Effector memory CD4-positive, alpha-beta T cell (primary cell): ENCODE measurements around the gene CPT1A.

Source experiments
- DNase-seq, 3 donors: peaks; one replicate each; pipeline ENCODE4 v3.0.0-alpha.2; 2020
- H3K27ac ChIP-seq: 2 replicates; pipeline ENCODE4 v1.7.0; 2013; ENCODE audit warnings: mild to moderate bottlenecking, low read length, moderate library complexity; ENCODE audit not compliant: insufficient read depth, poor library complexity, severe bottlenecking
- H3K27me3 ChIP-seq: replicated peaks from 2 replicates; pipeline ENCODE4 v1.7.0; 2013; ENCODE audit warnings: mild to moderate bottlenecking, low read length; ENCODE audit not compliant: insufficient read depth, control insufficient read depth, poor library complexity, severe bottlenecking
- H3K36me3 ChIP-seq: 2 replicates; pipeline ENCODE4 v1.7.0; 2013; ENCODE audit warnings: mild to moderate bottlenecking, low read length, moderate library complexity; ENCODE audit not compliant: control insufficient read depth, insufficient read depth
- H3K4me1 ChIP-seq: 2 replicates; pipeline ENCODE4 v1.7.0; 2013; ENCODE audit warnings: low read length, mild to moderate bottlenecking; ENCODE audit not compliant: control insufficient read depth, insufficient read depth, poor library complexity, severe bottlenecking
- H3K4me3 ChIP-seq: 2 replicates; pipeline ENCODE4 v1.7.0; 2013; ENCODE audit warnings: low read length, low read depth, mild to moderate bottlenecking; ENCODE audit not compliant: insufficient read depth, poor library complexity, severe bottlenecking
- H3K9me3 ChIP-seq: 2 replicates; pipeline ENCODE4 v1.7.0; 2013; ENCODE audit warnings: mild to moderate bottlenecking, low read length, moderate library complexity; ENCODE audit not compliant: control insufficient read depth

The CPT1A gene

GRCh38 chr11:68843052-68843561, 1.4 kb upstream of the CPT1A start:
- peak in 2 of 3 donors; percentile 29 to 47 for DNase-seq
- H3K9me3 ChIP-seq = no peaks in the 10 kb centered on the region
- no peaks in the 10 kb centered on the region for H3K27me3 ChIP-seq
- peaks cover 30% of the 10 kb centered on the region for H3K4me1 ChIP-seq
- peak overlapping the region; percentile 70 for H3K4me3 ChIP-seq
- peak overlapping the region; percentile 44 for H3K27ac ChIP-seq
- H3K36me3 ChIP-seq = no peaks in the 10 kb centered on the region

GRCh38 chr11:68842427-68843051, 823 bp upstream of the CPT1A start:
- no peak for DNase-seq
- peak overlapping the region; percentile 44 for H3K27ac ChIP-seq
- H3K27me3 ChIP-seq = no peaks in the 10 kb centered on the region
- H3K4me1 ChIP-seq = peaks cover 36% of the 10 kb centered on the region
- H3K36me3 ChIP-seq = no peaks in the 10 kb centered on the region
- H3K4me3 ChIP-seq = peak overlapping the region; percentile 70
- no peaks in the 10 kb centered on the region for H3K9me3 ChIP-seq

GRCh38 chr11:68840661-68841653, 759 bp downstream of the CPT1A start:
- H3K4me3 ChIP-seq = peak overlapping the region; percentile 82
- H3K4me1 ChIP-seq = peaks cover 49% of the 10 kb centered on the region
- H3K36me3 ChIP-seq = no peaks in the 10 kb centered on the region
- peak overlapping the region; percentile 65 for H3K27ac ChIP-seq
- no peaks in the 10 kb centered on the region for H3K9me3 ChIP-seq
- no peaks in the 10 kb centered on the region for H3K27me3 ChIP-seq
- no peak for DNase-seq

- H3K4me3 ChIP-seq = peak overlapping the region; percentile 82
- no peak for DNase-seq
Measured at GRCh38 chr11:68839911-68840641, 1.6 kb downstream of the CPT1A start.

GRCh38 chr11:68839054-68839865, 2.5 kb downstream of the CPT1A start:
- peak; percentile 92 to 95 (median 94) for DNase-seq
- Histone ChIP-seq H3K36me3 (no peaks in the 10 kb centered on the region), H3K27ac (peak overlapping the region; percentile 65), H3K27me3 (no peaks in the 10 kb centered on the region), H3K4me3 (peak overlapping the region; percentile 82), H3K9me3 (no peaks in the 10 kb centered on the region), H3K4me1 (peaks cover 54% of the 10 kb centered on the region)

More at GRCh38 chr11:68839911-68840641, 1.6 kb downstream of the CPT1A start:
- Histone ChIP-seq H3K4me1 (peaks cover 54% of the 10 kb centered on the region), H3K27me3 (no peaks in the 10 kb centered on the region), H3K36me3 (no peaks in the 10 kb centered on the region), H3K9me3 (no peaks in the 10 kb centered on the region), H3K27ac (peak overlapping the region; percentile 65)

- H3K4me3 ChIP-seq = peak overlapping the region; percentile 82
- no peaks in the 10 kb centered on the region for H3K27me3 ChIP-seq
- H3K4me1 ChIP-seq = peaks cover 47% of the 10 kb centered on the region
- no peaks in the 10 kb centered on the region for H3K9me3 ChIP-seq
- DNase-seq = no peak
- peak overlapping the region; percentile 65 for H3K27ac ChIP-seq
- H3K36me3 ChIP-seq = no peaks in the 10 kb centered on the region
Measured at GRCh38 chr11:68838572-68838964, 3.1 kb downstream of the CPT1A start.

GRCh38 chr11:68837583-68838571, 3.8 kb downstream of the CPT1A start:
- no peaks in the 10 kb centered on the region for H3K36me3 ChIP-seq
- H3K9me3 ChIP-seq = no peaks in the 10 kb centered on the region
- no peak for DNase-seq
- peak overlapping the region; percentile 65 for H3K27ac ChIP-seq
- H3K27me3 ChIP-seq = no peaks in the 10 kb centered on the region
- H3K4me3 ChIP-seq = no peak overlapping the region
- peaks cover 45% of the 10 kb centered on the region for H3K4me1 ChIP-seq

GRCh38 chr11:68835749-68836148, 6.0 kb downstream of the CPT1A start:
- DNase-seq = no peak
- Histone ChIP-seq H3K27ac (no peak overlapping the region), H3K4me1 (peaks cover 36% of the 10 kb centered on the region)

More at GRCh38 chr11:68835749-68836148, 6.0 kb downstream of the CPT1A start:
- no peaks in the 10 kb centered on the region for H3K9me3 ChIP-seq
- H3K27me3 ChIP-seq = no peaks in the 10 kb centered on the region
- no peak overlapping the region for H3K4me3 ChIP-seq
- no peaks in the 10 kb centered on the region for H3K36me3 ChIP-seq
